ENCODE results near the gene ATG4C. TPM values are rescaled to one million over a fixed set of nuclear protein-coding genes. Genes with fewer than 3 reads are reported as not detected.

The ATG4C gene
- total and polyA plus RNA-seq, 10 of the 15 experiments (the other 5 are each of a cell fraction or from before 2014, with no cell fraction given) = 8.1 to 30.9 (median 18.9) TPM

Other genes with a start within 250 kb of the ATG4C start
- not detected in 2 replicates for gene ANGPTL3, start 186.6 kb upstream of the ATG4C start, total RNA-seq (2014; rRNA removed)
- gene ANGPTL3, start 186.6 kb upstream of the ATG4C start, total RNA-seq (2014; rRNA removed; fragmentation: Illumina TruSeq; extraction: Trizol) = not detected in 2 replicates
- 0.15 TPM in 1 of 2 replicates, not detected in the other for gene ANGPTL3, start 186.6 kb upstream of the ATG4C start, total RNA-seq (2021)
- gene ANGPTL3, start 186.6 kb upstream of the ATG4C start, polyA plus RNA-seq (2011; rRNA removed) = not detected in 2 replicates
- gene ANGPTL3, start 186.6 kb upstream of the ATG4C start, polyA plus RNA-seq (2014; fragmentation: Illumina TruSeq; extraction: Trizol) = not detected in 2 replicates
- gene ANGPTL3, start 186.6 kb upstream of the ATG4C start, polyA plus RNA-seq (2014; fragmentation: Nextera tagmentation; extraction: Ambion mirVana) = under 1 TPM in 1 of 2 experiments, not detected in 1; 0.05 TPM
- not detected in 2 replicates for gene ANGPTL3, start 186.6 kb upstream of the ATG4C start, polyA plus RNA-seq (2014; rRNA removed)
- under 1 TPM in 1 of 2 experiments, not detected in 1; 0.07 TPM for gene ANGPTL3, start 186.6 kb upstream of the ATG4C start, polyA plus RNA-seq (2016; fragmentation: Nextera tagmentation; extraction: Ambion mirVana)
- 29.7 and 30.7 TPM in 2 replicates for gene DOCK7, start 95.7 kb upstream of the ATG4C start, total RNA-seq (2014; rRNA removed)
- 26.3 and 34.1 TPM in 2 replicates for gene DOCK7, start 95.7 kb upstream of the ATG4C start, total RNA-seq (2014; rRNA removed; fragmentation: Illumina TruSeq; extraction: Trizol)
- 29.5 and 35.5 TPM in 2 replicates for gene DOCK7, start 95.7 kb upstream of the ATG4C start, total RNA-seq (2021)
- 34.6 and 42.0 TPM in 2 replicates for gene DOCK7, start 95.7 kb upstream of the ATG4C start, polyA plus RNA-seq (2011; rRNA removed)
- gene DOCK7, start 95.7 kb upstream of the ATG4C start, polyA plus RNA-seq (2014; fragmentation: Illumina TruSeq; extraction: Trizol) = 27.8 and 52.7 TPM in 2 replicates
- 1 to 10 TPM; 4.8 to 7.0 TPM for gene DOCK7, start 95.7 kb upstream of the ATG4C start, polyA plus RNA-seq (2014; fragmentation: Nextera tagmentation; extraction: Ambion mirVana)
- 17.6 and 25.9 TPM in 2 replicates for gene DOCK7, start 95.7 kb upstream of the ATG4C start, polyA plus RNA-seq (2014; rRNA removed)
- gene DOCK7, start 95.7 kb upstream of the ATG4C start, polyA plus RNA-seq (2016; fragmentation: Nextera tagmentation; extraction: Ambion mirVana) = 10 to 100 TPM; 13.2 to 24.2 TPM